HT-29 (cell line): Measurements from ENCODE around the gene GJA4. TPM values are rescaled to one million over a fixed set of nuclear protein-coding genes. Genes with fewer than 3 reads are reported as not detected.

ENCODE experiments used
- DNase-seq: peaks from one replicate; pipeline ENCODE4 v3.0.0-alpha.2; 2015; ENCODE audit warnings: low spot score
- total RNA-seq: library from RNA; depleted of rRNA; stranded (reverse); fragments of >200 nt; shearing (Covaris generic); gene quantifications from 2 replicates; pipeline ENCODE4 v1.2.3, GENCODE V29; 2014; rRNA removed

Gene GJA4
- total RNA-seq, 1 experiment from 2014 or later = not detected

- DNase-seq = no peak
Measured at GRCh38 chr1:34829250-34829649, 36.5 kb downstream of the GJA4 start.

- no peak for DNase-seq
Measured at GRCh38 chr1:34831721-34832246, 39.0 kb downstream of the GJA4 start.

GRCh38 chr1:34833711-34834110 lies 40.9 kb downstream of the GJA4 start:
- no peak for DNase-seq

- DNase-seq = no peak
Measured at GRCh38 chr1:34839526-34840305, 46.9 kb downstream of the GJA4 start.

- DNase-seq = no peak
Measured at GRCh38 chr1:34840426-34840825, 47.6 kb downstream of the GJA4 start.

GRCh38 chr1:34842073-34842472 lies 49.3 kb downstream of the GJA4 start:
- no peak for DNase-seq

- DNase-seq = no peak
Measured at GRCh38 chr1:34842952-34843371, 50.2 kb downstream of the GJA4 start.

- no peak for DNase-seq
Measured at GRCh38 chr1:34843392-34844251, 50.8 kb downstream of the GJA4 start.

GRCh38 chr1:34844252-34844634 lies 51.4 kb downstream of the GJA4 start:
- DNase-seq = no peak

Other genes with a start within 250 kb of the GJA4 start
- gene GJB5, start 38.0 kb upstream of the GJA4 start, total RNA-seq = not detected in 2 replicates
- 1.3 and 1.9 TPM in 2 replicates for gene GJB4, start 33.3 kb upstream of the GJA4 start, total RNA-seq
- 63.6 and 70.4 TPM in 2 replicates for gene GJB3, start 11.8 kb upstream of the GJA4 start, total RNA-seq
- 31.5 and 37.7 TPM in 2 replicates for gene SMIM12, start 66.8 kb downstream of the GJA4 start, total RNA-seq
- 0.44 TPM in 1 of 2 replicates, not detected in the other for gene DLGAP3, start 136.7 kb downstream of the GJA4 start, total RNA-seq
- 11.7 TPM in 2 replicates for gene TMEM35B, start 192.3 kb downstream of the GJA4 start, total RNA-seq
- gene ZMYM6, start 238.9 kb downstream of the GJA4 start, total RNA-seq = 4.4 and 7.4 TPM in 2 replicates